Measurements from ENCODE around the gene SH2D2A.

- TF ChIP-seq CTCF (conservative IDR thresholded peaks at IDR 0.05; ENCODE audit: low read depth, low read length) (no peak), RAD21 (IDR thresholded peaks at IDR 0.05; ENCODE audit: low read length) (no peak), POLR2A (IDR thresholded peaks at IDR 0.05; ENCODE audit: low read depth, low read length) (no peak), RCOR1 (IDR thresholded peaks at IDR 0.05; ENCODE audit: insufficient replicate concordance, low read length) (no peak), RFX5 (IDR thresholded peaks at IDR 0.05; ENCODE audit: low read depth, low read length) (no peak), SMC3 (IDR thresholded peaks at IDR 0.05; ENCODE audit: low read depth, low read length) (no peak), CHD1 (IDR thresholded peaks at IDR 0.05; ENCODE audit: low read depth, low read length) (no peak), BHLHE40 (IDR thresholded peaks at IDR 0.05; ENCODE audit: low read depth, low read length) (no peak), MXI1 (IDR thresholded peaks at IDR 0.05; ENCODE audit: borderline replicate concordance, low read depth, low read length) (no peak), CEBPB (IDR thresholded peaks at IDR 0.05; ENCODE audit: low read depth, low read length) (no peak)
These were observed 7.4 kb downstream of the SH2D2A start for GRCh38 chr1:156809281-156809680.
